Prostate gland (tissue), 2 donors: ENCODE data around the gene EPHA2.

ENCODE experiments used
- POLR2A ChIP-seq: fragments of 450-650 bp; IDR thresholded peaks from one replicate; pipeline ENCODE4 v1.6.1; 2016; ENCODE audit warnings: antibody characterized with exemption, mild to moderate bottlenecking
- POLR2AphosphoS5 ChIP-seq: sonication (generic); formaldehyde crosslinking; IDR thresholded peaks from one replicate; pipeline ENCODE4 v1.6.1; 2017; ENCODE audit warnings: antibody characterized with exemption
- TF ChIP-seq, protein P1 (sequence below), 4 experiments: fragments of 200-600 bp in 2 of 4; fragments of 450-650 bp in 2 of 4; sonication (generic) in 2 of 4; IDR thresholded peaks; 1 replicate in 3 of 4; 2 replicates in 1 of 4; pipeline ENCODE4 v1.5.1; 2016 to 2019; ENCODE audit warnings: antibody characterized with exemption in 4 of 4, mild to moderate bottlenecking in 2 of 4, moderate library complexity in 2 of 4

GRCh38 chr1:16183765-16184556, 28.1 kb upstream of the EPHA2 start:
- TF ChIP-seq, protein P1, sequence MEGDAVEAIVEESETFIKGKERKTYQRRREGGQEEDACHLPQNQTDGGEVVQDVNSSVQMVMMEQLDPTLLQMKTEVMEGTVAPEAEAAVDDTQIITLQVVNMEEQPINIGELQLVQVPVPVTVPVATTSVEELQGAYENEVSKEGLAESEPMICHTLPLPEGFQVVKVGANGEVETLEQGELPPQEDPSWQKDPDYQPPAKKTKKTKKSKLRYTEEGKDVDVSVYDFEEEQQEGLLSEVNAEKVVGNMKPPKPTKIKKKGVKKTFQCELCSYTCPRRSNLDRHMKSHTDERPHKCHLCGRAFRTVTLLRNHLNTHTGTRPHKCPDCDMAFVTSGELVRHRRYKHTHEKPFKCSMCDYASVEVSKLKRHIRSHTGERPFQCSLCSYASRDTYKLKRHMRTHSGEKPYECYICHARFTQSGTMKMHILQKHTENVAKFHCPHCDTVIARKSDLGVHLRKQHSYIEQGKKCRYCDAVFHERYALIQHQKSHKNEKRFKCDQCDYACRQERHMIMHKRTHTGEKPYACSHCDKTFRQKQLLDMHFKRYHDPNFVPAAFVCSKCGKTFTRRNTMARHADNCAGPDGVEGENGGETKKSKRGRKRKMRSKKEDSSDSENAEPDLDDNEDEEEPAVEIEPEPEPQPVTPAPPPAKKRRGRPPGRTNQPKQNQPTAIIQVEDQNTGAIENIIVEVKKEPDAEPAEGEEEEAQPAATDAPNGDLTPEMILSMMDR (IDR thresholded peaks at IDR 0.05), result no peak
- TF ChIP-seq POLR2A, result no peak
- TF ChIP-seq POLR2AphosphoS5, result no peak
